NCI-H1048 (cell line): ENCODE measurements around the gene CSNK2B.
"Not testable (repeated sequence)": the region's sequence is repeated elsewhere in the genome, so short reads cannot be mapped to it uniquely, and the experiment has no call there.

ENCODE experiments used
- DNase-seq: peaks from one replicate; lab custom pipeline; 2025; lab: John Stamatoyannopoulos, UW

CSNK2B gene

GRCh38 chr6:31687860-31688693, 22.2 kb downstream of the CSNK2B start:
- no peak for DNase-seq

DNA sequence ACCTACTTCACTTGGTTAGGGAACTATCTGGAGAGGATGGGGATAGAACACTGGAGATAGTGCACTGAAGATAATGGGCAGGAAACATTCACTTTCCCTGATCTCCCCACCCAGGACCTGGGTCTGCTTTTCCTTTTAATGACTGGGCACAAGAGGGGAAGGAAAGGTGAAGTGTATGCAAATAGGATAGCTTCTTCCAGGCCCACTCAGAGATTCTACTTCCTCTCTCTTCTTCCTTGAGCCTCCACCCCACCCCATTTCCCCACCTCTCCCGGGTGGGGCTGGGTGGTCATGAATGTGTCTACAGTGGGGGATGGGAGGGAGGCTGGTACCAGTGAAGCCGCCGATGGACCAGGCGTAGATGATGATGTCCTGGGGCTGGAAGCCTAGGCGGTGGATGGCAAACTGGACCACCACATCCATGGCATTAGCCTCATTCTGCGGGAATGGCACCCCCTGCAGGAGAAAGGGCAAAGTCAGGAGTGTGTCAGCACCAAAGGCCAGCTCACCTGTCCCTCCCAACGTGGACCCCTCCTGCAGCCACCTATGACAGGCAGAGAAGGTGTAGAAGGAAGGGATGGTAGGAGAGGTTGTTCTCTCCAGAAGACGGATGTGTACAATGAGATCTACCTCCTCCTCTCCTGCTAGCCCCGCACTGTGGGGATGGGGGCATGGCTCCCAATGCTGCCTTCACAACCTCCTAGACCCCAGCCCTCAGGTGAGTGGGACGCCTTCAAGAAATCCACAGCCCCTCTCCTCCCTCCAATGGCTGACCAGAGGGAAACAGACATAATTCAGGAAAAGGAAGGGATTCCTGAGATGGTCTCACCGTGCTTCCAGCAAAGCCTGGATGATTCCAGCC, 23.6 kb downstream of the CSNK2B start:
- DNase-seq: no peak

DNA sequence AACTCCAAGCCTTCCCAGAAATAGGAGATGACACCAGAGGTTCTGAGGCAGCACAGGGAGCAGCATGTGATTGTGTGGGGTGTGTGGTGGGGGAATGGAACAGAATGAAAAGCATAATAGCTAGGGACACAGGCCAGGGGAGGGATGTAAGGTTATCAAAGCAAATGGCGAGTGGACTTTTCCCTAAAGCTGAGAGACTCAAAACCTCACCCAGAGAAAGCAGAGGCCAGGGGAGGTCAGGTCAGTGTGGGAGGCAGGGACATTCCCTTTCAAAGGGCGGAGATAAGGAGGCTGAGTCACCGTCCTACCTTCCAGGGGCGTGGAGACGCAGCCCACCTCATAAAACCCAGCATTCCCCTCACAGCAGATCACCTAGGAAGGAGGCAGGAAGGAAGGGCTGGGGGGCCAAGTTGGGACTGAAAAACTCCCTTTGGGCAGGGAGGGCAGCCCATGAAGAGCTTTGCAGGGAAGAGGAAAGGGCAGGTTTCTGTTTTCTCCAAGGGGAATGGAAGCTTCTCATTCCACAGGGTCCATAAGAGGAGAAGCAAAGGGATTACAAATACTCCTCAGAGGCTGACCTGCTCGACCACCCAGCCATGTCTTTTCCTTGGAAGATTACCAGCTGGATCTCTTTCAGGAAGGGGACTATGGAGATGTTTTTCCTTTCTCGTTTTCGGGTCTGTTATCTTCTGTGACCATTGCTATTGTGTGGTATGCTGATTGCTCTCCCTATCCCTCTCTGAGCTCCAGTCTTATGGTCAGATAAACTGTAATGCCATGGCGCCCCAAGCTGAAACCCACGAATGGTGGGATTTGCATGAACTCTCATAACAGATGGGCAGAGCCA, 24.6 kb downstream of the CSNK2B start:
- no peak for DNase-seq

GRCh38 chr6:31691078-31691463, 25.2 kb downstream of the CSNK2B start:
- no peak for DNase-seq

DNA sequence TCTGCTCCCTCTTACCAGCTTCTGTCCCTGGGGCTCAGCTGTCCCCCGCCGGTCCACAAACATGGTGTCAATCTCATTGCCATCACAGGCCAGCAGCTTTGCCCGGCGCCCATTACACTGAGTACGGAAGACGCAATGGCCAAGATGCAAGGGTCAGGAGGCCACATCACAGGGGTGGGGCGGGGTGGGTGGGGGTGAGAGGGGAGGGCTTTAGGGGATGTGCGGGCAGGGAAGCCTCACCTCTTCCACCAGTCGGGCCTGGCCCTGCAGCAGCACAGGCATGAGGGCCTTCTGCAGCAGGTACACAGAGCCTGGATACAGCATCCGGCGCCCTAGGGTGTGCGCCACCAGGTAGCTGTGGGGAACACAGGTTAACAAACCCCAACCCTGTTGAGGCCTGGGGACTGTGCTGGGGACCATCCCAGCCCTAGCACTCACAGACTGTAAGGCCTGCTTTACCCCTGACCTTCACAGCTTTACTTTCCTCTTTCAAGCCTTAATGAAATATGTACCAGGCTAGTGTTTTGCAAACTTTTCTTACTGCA, 25.8 kb downstream of the CSNK2B start:
- no peak for DNase-seq

DNA sequence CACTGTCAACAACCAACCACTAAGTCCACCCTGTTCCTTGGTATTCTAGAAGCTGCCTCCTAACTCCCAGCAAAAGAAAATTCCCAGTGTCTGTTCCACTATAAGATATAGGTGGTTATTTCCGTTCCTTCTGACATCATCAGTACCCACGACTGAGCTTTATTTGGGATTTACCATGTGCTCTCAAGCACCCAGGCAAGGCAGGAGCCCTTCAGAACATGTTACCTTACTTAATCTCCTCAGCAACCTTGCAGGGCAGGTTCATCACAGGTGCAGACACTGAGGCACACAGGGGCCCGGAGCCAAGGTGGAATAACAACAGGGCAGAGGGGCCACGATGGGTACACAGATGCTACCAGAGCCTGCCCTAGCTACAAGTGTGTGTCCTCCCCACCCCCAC, 26.5 kb downstream of the CSNK2B start:
- no peak for DNase-seq

DNA sequence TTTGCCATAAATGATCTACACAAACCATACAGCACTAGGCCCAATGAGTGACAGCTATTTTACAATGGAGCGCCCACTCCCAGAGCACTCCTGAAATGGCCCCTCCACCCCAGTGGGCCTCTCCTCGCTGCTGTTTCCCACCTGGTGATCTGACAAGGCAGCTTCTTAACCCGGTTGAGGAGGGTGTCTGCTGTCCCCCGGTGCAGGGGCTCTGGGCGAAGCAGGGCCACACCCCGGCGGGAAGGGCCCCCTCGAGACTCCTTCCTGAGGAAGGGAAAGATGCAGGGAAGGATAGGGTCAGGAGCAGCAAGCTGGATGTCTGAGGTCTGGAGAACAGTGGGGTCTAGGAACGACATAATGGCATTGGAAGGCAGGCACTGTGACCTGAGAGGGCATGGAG, 27.0 kb downstream of the CSNK2B start:
- no peak for DNase-seq

- DNase-seq: no peak
Observed at GRCh38 chr6:31693535-31693934, 27.7 kb downstream of the CSNK2B start.

- DNase-seq: no peak
Observed at GRCh38 chr6:31697555-31697954, 31.7 kb downstream of the CSNK2B start.

DNA sequence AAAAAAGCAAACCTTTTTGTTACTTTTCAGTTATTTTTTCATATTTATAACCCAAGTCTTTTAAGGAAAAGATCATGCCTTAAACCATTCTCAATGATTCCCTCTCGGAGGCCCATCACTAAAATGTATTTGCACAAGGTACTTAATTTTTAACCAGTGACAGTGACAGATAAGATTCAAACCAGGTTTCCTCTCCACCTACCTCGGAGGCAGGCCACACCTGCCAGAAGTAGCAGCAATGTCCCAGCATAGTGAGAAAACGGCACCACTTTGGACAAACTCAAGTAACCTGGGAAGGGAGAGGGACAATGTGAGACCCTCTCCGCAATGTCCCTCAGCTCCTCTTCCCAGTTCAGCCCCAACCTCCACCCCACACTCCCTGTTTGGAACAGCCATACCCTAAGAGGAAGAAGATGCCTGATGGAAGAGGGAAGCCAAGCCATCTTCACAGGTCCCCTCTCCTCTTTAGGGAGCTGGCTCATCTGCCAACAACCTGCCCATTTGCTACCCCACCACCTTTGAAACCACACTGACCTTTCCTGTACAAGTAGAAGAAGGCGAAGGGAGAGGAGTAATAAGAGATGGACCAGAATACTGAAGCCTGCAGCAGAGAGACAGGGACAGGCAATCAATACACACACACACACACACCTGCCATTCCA, 35.0 kb downstream of the CSNK2B start:
- DNase-seq: no peak

- DNase-seq: no peak
Observed at GRCh38 chr6:31701666-31702404, 36.0 kb downstream of the CSNK2B start.

GRCh38 chr6:31702405-31702818, 36.5 kb downstream of the CSNK2B start:
- DNase-seq: no peak

- DNase-seq: peak; percentile 96
Observed at GRCh38 chr6:31702819-31703716, 37.2 kb downstream of the CSNK2B start, which contains the start of gene ABHD16A. Gene ABHD16A, minus strand, starts transcription at chr6:31703324. Its CDS starts 43 bp downstream, at chr6:31703281.

- no peak for DNase-seq
Observed at GRCh38 chr6:31705931-31706330, 40.1 kb downstream of the CSNK2B start.

DNA sequence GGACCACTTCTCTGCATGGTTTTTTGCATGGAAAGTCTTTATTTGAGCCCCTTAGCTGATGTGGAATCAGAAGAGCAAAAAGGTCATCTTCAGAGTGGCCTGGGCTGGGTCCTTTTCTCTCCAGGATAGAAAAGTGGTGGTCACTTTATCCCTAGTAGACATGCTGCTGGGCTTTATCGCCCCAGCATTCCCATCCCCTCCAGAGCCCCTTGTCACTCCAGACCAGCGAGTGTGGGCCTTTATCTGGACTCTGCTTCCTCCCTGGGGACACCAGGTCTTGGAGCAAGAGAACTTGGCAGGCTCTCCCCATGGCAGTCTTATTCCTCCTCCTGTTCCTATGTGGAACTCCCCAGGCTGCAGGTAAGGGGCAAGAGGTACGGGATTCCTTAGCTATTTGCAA, 40.7 kb downstream of the CSNK2B start, which contains the start of gene LY6G6F:
Gene LY6G6F, plus strand, starts transcription at position 268 of the 400 bp plus-strand sequence. Its CDS starts 41 bp downstream, at position 309.
- DNase-seq: no peak

DNA sequence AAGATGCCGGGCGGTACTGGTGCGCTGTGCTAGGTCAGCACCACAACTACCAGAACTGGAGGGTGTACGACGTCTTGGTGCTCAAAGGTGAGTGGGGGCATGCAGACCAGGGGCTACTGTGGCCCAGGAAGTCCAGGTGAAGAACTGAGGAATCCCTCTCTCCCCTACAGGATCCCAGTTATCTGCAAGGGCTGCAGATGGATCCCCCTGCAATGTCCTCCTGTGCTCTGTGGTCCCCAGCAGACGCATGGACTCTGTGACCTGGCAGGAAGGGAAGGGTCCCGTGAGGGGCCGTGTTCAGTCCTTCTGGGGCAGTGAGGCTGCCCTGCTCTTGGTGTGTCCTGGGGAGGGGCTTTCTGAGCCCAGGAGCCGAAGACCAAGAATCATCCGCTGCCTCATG, 41.8 kb downstream of the CSNK2B start:
- DNase-seq: no peak

- no peak for DNase-seq
Observed at GRCh38 chr6:31708224-31708623, 42.3 kb downstream of the CSNK2B start.

GRCh38 chr6:31709157-31709556, 43.3 kb downstream of the CSNK2B start:
- DNase-seq: not testable (repeated sequence)

DNA sequence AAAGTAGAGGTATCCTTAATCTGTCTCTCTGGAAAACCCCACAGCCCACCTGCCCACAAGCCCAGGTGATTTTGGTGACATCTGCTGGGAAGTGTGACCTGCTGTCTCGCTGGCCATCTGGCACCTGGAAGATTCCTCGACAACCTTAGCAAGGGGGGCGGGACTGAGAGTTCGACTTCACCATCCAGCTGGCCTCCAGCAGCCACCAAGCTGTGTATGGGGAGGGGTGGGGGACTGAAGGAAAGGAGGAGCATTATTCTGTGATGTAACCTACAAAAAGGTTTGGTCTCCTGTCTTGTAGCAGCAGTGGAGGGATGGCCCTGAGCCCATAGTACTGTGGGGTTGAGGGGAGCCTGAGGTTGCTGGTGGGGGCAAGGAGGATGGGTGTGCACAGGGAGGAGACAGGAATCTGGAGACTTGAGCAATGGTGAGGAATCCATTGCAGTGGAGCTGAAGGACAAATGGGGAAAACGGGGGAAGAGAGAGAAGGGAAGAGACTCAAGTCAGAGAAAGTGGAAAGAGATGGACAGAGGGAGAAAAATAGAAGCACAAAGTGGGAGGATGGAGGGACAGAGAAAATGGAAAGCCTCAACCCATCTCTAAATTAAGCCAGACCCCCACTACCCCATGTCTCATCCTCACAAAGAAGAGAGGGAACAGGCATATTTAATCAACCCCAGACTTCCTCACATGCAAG, 44.8 kb downstream of the CSNK2B start:
- no peak for DNase-seq
